K562 (cell line): ENCODE results near the gene FBXL13. TPM values are rescaled to one million over a fixed set of nuclear protein-coding genes. Genes with fewer than 3 reads are reported as not detected.

ENCODE experiments used
- ATAC-seq: fragments of 200-7000 bp; cut with Tn5 transposase; 3 replicates; pipeline ENCODE4 v1.9.1; 2020; ENCODE audit warnings: moderate library complexity
- BruUV-seq: library from RNA; stranded (reverse); fragments of 400-500 nt; replicated peaks from 2 replicates; lab custom pipeline; 2021; lab: Mats Ljungman, UMichigan
- CTCF ChIA-PET: fragments of 300-600 bp; formaldehyde crosslinking; extraction: SDS; loops from one replicate; lab custom pipeline; 2021; ENCODE audit warnings: low intra/inter-chr PET ratio; lab: Yijun Ruan, JAX
- POLR2A ChIA-PET: fragments of 300-600, 350-650 bp; sonication (Branson Sonifier 250); formaldehyde crosslinking; extraction: SDS; loops from one replicate; lab custom pipeline; 2021; ENCODE audit warnings: antibody characterized with exemption, inconsistent platforms; lab: Yijun Ruan, JAX
- DNase-seq, 4 experiments: peaks; one replicate each; pipeline versions ENCODE4 v3.0.0 to v3.0.0-alpha.2; 2011 to 2018; ENCODE audit warnings: low spot score in 3 of 4, mixed read lengths in 3 of 4; ENCODE audit errors: extremely low read depth in 1 of 4
- FAIRE-seq: peaks from 2 replicates; lab custom pipeline; 2011; peaks lifted over from hg19 to GRCh38; lab: Jason Lieb, UNC
- H2AFZ ChIP-seq: 2 replicates; pipeline ENCODE4 v1.6.0; 2011; ENCODE audit warnings: low read depth, low read length, control low read depth, inconsistent platforms
- H3K27ac ChIP-seq: fragments of 200-600 bp; 3 replicates; pipeline ENCODE4 v1.8.0; 2011; ENCODE audit warnings: low read depth, mild to moderate bottlenecking, control low read depth, inconsistent platforms, low read length, moderate library complexity, mixed read lengths; ENCODE audit errors: extremely low read depth
- H3K27me3 ChIP-seq, 2 experiments: fragments of 300-600 bp in 1 of 2; 2 replicates in 1 of 2; 3 replicates in 1 of 2; pipeline versions ENCODE4 v1.6.0 to v1.8.0; 2011; ENCODE audit warnings: inconsistent platforms in 2 of 2, low read length in 2 of 2, mild to moderate bottlenecking in 1 of 2, mixed read lengths in 1 of 2, moderate library complexity in 1 of 2; ENCODE audit not compliant: control insufficient read depth in 2 of 2, insufficient read depth in 2 of 2
- H3K36me3 ChIP-seq: fragments of 300-600 bp; 3 replicates; pipeline ENCODE4 v1.8.0; 2011; ENCODE audit warnings: mild to moderate bottlenecking, low read length, inconsistent platforms; ENCODE audit not compliant: control insufficient read depth, insufficient read depth
- H3K4me1 ChIP-seq, 2 experiments: fragments of 200-600 bp in 1 of 2; replicated peaks in 1 of 2; 2 replicates in 1 of 2; 3 replicates in 1 of 2; pipeline versions ENCODE4 v1.5.1 to v1.8.0; 2011; ENCODE audit warnings: inconsistent platforms in 2 of 2, low read length in 2 of 2, mild to moderate bottlenecking in 1 of 2, mixed read lengths in 1 of 2, moderate library complexity in 1 of 2; ENCODE audit not compliant: control insufficient read depth in 2 of 2, insufficient read depth in 2 of 2
- H3K4me2 ChIP-seq: 2 replicates; pipeline ENCODE4 v1.6.1; 2011; ENCODE audit warnings: low read length, control low read depth, inconsistent platforms, mixed read lengths; ENCODE audit not compliant: insufficient read depth
- H3K4me3 ChIP-seq: fragments of 200-600 bp; sonication (generic), shearing (Covaris generic); 2 replicates; pipeline ENCODE4 v1.5.1; 2016; ENCODE audit warnings: control low read depth, inconsistent platforms
- H3K79me2 ChIP-seq: fragments of 200-600 bp; 3 replicates; pipeline ENCODE4 v1.8.0; 2011; ENCODE audit warnings: low read length, inconsistent platforms; ENCODE audit not compliant: control insufficient read depth, insufficient read depth
- H3K9ac ChIP-seq, 2 experiments: 2 replicates each; pipeline versions ENCODE4 v1.6.0 to v1.6.1; 2011; ENCODE audit warnings: low read depth in 2 of 2, low read length in 2 of 2, control low read depth in 1 of 2, inconsistent platforms in 1 of 2, mild to moderate bottlenecking in 1 of 2, mixed read lengths in 1 of 2; ENCODE audit not compliant: insufficient read depth in 1 of 2
- H3K9me1 ChIP-seq: one replicate; pipeline ENCODE4 v1.6.0; 2011; ENCODE audit warnings: inconsistent platforms, mild to moderate bottlenecking, low read length, moderate library complexity; ENCODE audit not compliant: control insufficient read depth, insufficient read depth
- H3K9me3 ChIP-seq: replicated peaks from 2 replicates; pipeline ENCODE4 v1.5.1; 2011; ENCODE audit warnings: low read depth, low read length, inconsistent platforms; ENCODE audit not compliant: control insufficient read depth, insufficient read depth
- H4K20me1 ChIP-seq: replicated peaks from 2 replicates; pipeline ENCODE4 v1.6.1; 2011; ENCODE audit warnings: low read length, inconsistent platforms, mixed read lengths; ENCODE audit not compliant: control insufficient read depth, insufficient read depth
- C11orf30 ChIP-seq: fragments of 450-650 bp; IDR thresholded peaks from 2 replicates; pipeline ENCODE4 v1.6.1; 2016; ENCODE audit warnings: low read depth, mild to moderate bottlenecking
- ETV6 ChIP-seq, 3 experiments: fragments of 150-350 bp in 1 of 3; sonication (generic) in 1 of 3; formaldehyde crosslinking in 1 of 3; IDR thresholded peaks; 2 replicates each; pipeline versions ENCODE4 v1.6.1 to v1.8.0; 2014 to 2022; ENCODE audit warnings: borderline replicate concordance in 2 of 3, low read depth in 2 of 3, antibody characterized with exemption in 1 of 3, low read length in 1 of 3, mild to moderate bottlenecking in 1 of 3, missing genetic modification reagents in 1 of 3
- GATA2 ChIP-seq: sonication (generic); formaldehyde crosslinking; IDR thresholded peaks from 2 replicates; pipeline ENCODE4 v1.4.0; 2020; ENCODE audit warnings: mild to moderate bottlenecking, missing genetic modification reagents
- MAFF ChIP-seq: IDR thresholded peaks from 2 replicates; pipeline ENCODE4 v1.6.1; 2012; ENCODE audit warnings: low read length, improper control_type of control experiment
- MAFG ChIP-seq: fragments of 450-650 bp; conservative IDR thresholded peaks from 2 replicates; pipeline ENCODE4 v1.6.1; 2016; ENCODE audit warnings: missing genetic modification characterization, missing compliant biosample characterization
- MAFK ChIP-seq: IDR thresholded peaks from 2 replicates; pipeline ENCODE4 v1.6.1; 2011; ENCODE audit warnings: low read length, improper control_type of control experiment
- ZNF316 ChIP-seq: fragments of 450-650 bp; IDR thresholded peaks from 2 replicates; pipeline ENCODE4 v1.6.1; 2016
- ZNF780A ChIP-seq: fragments of 250-450 bp; sonication (Bioruptor Pico); IDR thresholded peaks from 2 replicates; pipeline ENCODE4 v1.5.0; 2021; ENCODE audit warnings: mild to moderate bottlenecking
- WGBS: fragments of 100-300 bp; shearing (Covaris generic); methylation state at CpG from one replicate; pipeline ENCODE4 v1.1.6; 2016; ENCODE audit warnings: low coverage, mixed read lengths; ENCODE audit not compliant: insufficient coverage; ENCODE audit errors: missing lambda C conversion rate; 5-methylcytosine and 5-hydroxymethylcytosine counted together
- in situ Hi-C: fragments of 300-500 bp; cut with MboI; formaldehyde crosslinking; loops from 4 replicates; pipeline ENCODE4 v1.15.0; 2018; ENCODE audit warnings: inconsistent platforms, mixed read lengths
- intact Hi-C: fragments of 100-400 bp; cut with micrococcal nuclease; formaldehyde crosslinking; loops from 2 replicates; pipeline ENCODE4 v1.14.2; 2022
- polyA plus RNA-seq, 8 experiments: library from polyadenylated mRNA; depleted of rRNA in 4 of 8; stranded (reverse) in 5 of 8; unstranded in 3 of 8; fragments of >200 nt; fragmentation: Nextera tagmentation in 2 of 8; fragmentation: Illumina TruSeq in 1 of 8; extraction: Ambion mirVana in 2 of 8; extraction: Trizol in 1 of 8; gene quantifications; 2 replicates each; pipeline versions ENCODE4 v1.2.1 to v1.2.3, GENCODE V29; 2011 to 2014; ENCODE audit warnings: inconsistent platforms in 1 of 8, missing spikeins in 1 of 8
- total RNA-seq, 7 experiments: library from RNA; depleted of rRNA in 6 of 7; stranded (reverse); fragments of >200 nt in 6 of 7; fragmentation: Illumina TruSeq in 2 of 7; extraction: Trizol in 2 of 7; gene quantifications; 2 replicates each; pipeline versions ENCODE4 v1.2.1 to v1.2.3, GENCODE V29; 2011 to 2021; ENCODE audit warnings: low replicate concordance in 1 of 7

Gene FBXL13
- total and polyA plus RNA-seq, 9 of the 15 experiments (the other 6 are each of a cell fraction or from before 2014, with no cell fraction given): 16.3 to 55.0 (median 25.4) TPM

DNA sequence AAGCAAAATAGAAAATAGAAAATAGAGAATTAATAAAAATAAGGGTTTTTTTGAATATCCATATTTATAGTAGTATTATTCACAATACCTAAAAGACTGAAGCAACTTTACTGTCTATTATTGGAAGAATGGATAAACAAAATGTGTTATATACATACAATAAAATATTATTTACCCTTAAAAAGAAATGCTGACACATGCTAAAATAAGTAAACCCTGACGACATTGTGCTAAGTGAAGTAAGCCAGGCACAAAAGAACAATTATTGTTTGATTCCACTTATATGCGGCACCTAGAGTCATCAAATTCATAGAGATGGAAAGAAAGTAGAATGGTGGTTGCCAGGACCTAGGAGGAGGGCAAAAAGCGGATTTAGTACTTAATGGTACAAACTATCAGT lies 122.8 kb downstream of the FBXL13 start:
- H3K4me1 ChIP-seq: no peaks in the 10 kb centered on the region
- no peaks in the 10 kb centered on the region for H4K20me1 ChIP-seq
- H3K27ac ChIP-seq: no peak overlapping the region; the same call in 2 of the 3 replicates
- no peak for ATAC-seq
- no peak for FAIRE-seq
- no peaks in the 10 kb centered on the region; the same call in 1 of the 2 replicates for H3K9me3 ChIP-seq
- 95% methylated on average over 3 of the region's 3 CpGs for WGBS
- no peak overlapping the region for H3K4me2 ChIP-seq
- no peaks in the 10 kb centered on the region for H3K27me3 ChIP-seq
- H3K4me3 ChIP-seq: no peak overlapping the region
- no peak overlapping the region for H2AFZ ChIP-seq
- peak; percentile 92 for TF ChIP-seq MAFK
- peak; percentile 89 for TF ChIP-seq MAFF
- TF ChIP-seq C11orf30: peak; percentile 84
- peak; percentile 71 for TF ChIP-seq MAFG (tag)
- peak; percentile 93 for TF ChIP-seq ZNF316
- TF ChIP-seq ZNF780A (CRISPR knock-in tag): no peak
- TF ChIP-seq, all 486 proteins: peak for 5
- intact Hi-C loops: no loop called here
- no TSS peak for BruUV-seq
- Histone ChIP-seq H3K9ac (no peak overlapping the region), H3K79me2 (peaks cover 31% of the 10 kb centered on the region), H3K36me3 (peaks cover 25% of the 10 kb centered on the region; the same call in 2 of the 3 replicates), H3K9me1 (no peaks in the 10 kb centered on the region)
- in situ Hi-C loops: no loop called here
- no peak for DNase-seq
- ChIA-PET POLR2A (no interaction called here), CTCF (no interaction called here)

DNA sequence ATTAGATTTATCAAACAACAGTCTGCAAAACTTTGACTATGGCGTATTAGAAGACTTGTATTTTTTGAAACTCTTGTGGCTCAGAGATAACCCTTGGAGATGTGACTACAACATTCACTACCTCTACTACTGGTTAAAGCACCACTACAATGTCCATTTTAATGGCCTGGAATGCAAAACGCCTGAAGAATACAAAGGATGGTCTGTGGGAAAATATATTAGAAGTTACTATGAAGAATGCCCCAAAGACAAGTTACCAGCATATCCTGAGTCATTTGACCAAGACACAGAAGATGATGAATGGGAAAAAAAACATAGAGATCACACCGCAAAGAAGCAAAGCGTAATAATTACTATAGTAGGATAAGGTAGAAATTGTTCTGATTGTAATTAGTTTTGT lies 130.4 kb downstream of the FBXL13 start:
- no peaks in the 10 kb centered on the region for H3K9me3 ChIP-seq
- no peak overlapping the region for H2AFZ ChIP-seq
- ChIA-PET POLR2A (interaction anchor here (1.2 kb wide), 1 partner anchor 22 kb away, joined by 3 read pairs; no protein-coding TSS in a partner anchor), CTCF (no interaction called here)
- H4K20me1 ChIP-seq: no peaks in the 10 kb centered on the region
- BruUV-seq: no TSS peak
- intact Hi-C loops: no loop called here
- H3K4me2 ChIP-seq: no peak overlapping the region
- peaks cover 0 to 6% of the 10 kb centered on the region in 2 experiments; a peak in 2 of 5 replicates for H3K4me1 ChIP-seq
- in situ Hi-C loops: no loop called here
- no peak overlapping the region for H3K9ac ChIP-seq
- H3K4me3 ChIP-seq: no peak overlapping the region
- WGBS: 77% methylated on average over 4 of the region's 4 CpGs
- no peak overlapping the region for H3K27ac ChIP-seq
- TF ChIP-seq ETV6 (IDR thresholded peaks at IDR 0.05; ENCODE audit: borderline replicate concordance in 1 of 2, low read depth in 2 of 2, low read length in 1 of 2): 0 out of 4 replicates have a peak, but pooled peaks of 1 of the 2 experiments have one; percentile 21
- no peak for TF ChIP-seq ETV6 (CRISPR knock-in tag; IDR thresholded peaks at IDR 0.05; ENCODE audit: borderline replicate concordance)
- no peak for TF ChIP-seq GATA2 (CRISPR knock-in tag)
- DNase-seq (no peak), ATAC-seq (peak; percentile 35), FAIRE-seq (no peak)
- peaks cover 21% of the 10 kb centered on the region; the same call in 2 of the 3 replicates for H3K79me2 ChIP-seq
- H3K27me3 ChIP-seq: no peaks in the 10 kb centered on the region
- H3K36me3 ChIP-seq: peaks cover 13% of the 10 kb centered on the region
- no peaks in the 10 kb centered on the region for H3K9me1 ChIP-seq
